B cell (primary cell): ENCODE measurements around the gene CARD8.

Source experiments
- EZH2 ChIP-seq: IDR thresholded peaks from 2 replicates; pipeline ENCODE4 v1.6.1; 2012; ENCODE audit warnings: borderline replicate concordance, low read depth, mild to moderate bottlenecking, moderate library complexity, low read length; ENCODE audit not compliant: insufficient read depth, poor library complexity, severe bottlenecking
- TF ChIP-seq, protein P1 (sequence below): fragments of 200-600 bp; IDR thresholded peaks from one replicate; pipeline ENCODE4 v1.8.0; 2022; ENCODE audit warnings: antibody characterized with exemption, mild to moderate bottlenecking

GRCh38 chr19:48169578-48169938, 86.2 kb downstream of the CARD8 start:
- TF ChIP-seq, protein P1, sequence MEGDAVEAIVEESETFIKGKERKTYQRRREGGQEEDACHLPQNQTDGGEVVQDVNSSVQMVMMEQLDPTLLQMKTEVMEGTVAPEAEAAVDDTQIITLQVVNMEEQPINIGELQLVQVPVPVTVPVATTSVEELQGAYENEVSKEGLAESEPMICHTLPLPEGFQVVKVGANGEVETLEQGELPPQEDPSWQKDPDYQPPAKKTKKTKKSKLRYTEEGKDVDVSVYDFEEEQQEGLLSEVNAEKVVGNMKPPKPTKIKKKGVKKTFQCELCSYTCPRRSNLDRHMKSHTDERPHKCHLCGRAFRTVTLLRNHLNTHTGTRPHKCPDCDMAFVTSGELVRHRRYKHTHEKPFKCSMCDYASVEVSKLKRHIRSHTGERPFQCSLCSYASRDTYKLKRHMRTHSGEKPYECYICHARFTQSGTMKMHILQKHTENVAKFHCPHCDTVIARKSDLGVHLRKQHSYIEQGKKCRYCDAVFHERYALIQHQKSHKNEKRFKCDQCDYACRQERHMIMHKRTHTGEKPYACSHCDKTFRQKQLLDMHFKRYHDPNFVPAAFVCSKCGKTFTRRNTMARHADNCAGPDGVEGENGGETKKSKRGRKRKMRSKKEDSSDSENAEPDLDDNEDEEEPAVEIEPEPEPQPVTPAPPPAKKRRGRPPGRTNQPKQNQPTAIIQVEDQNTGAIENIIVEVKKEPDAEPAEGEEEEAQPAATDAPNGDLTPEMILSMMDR = no peak
- TF ChIP-seq EZH2 = no peak
